Lung (tissue), 12 donors: ENCODE results near the gene OR2T27. TPM values are rescaled to one million over a fixed set of nuclear protein-coding genes. Genes with fewer than 3 reads are reported as not detected.
"Not testable (repeated sequence)": the region's sequence is repeated elsewhere in the genome, so short reads cannot be mapped to it uniquely, and the experiment has no call there.

Experiments
- ATAC-seq: fragments of 200-7000 bp; cut with Tn5 transposase; one replicate; pipeline ENCODE4 v1.9.1; 2020; ENCODE audit warnings: moderate number of reproducible peaks; ENCODE audit not compliant: insufficient read depth, low FRiP score
- DNase-seq, 3 donors: peaks; one replicate each; pipeline ENCODE4 v3.0.0-alpha.2; 2013 to 2017
- H3K27ac ChIP-seq, 2 donors: one replicate each; pipeline ENCODE4 v1.5.1; 2013; ENCODE audit warnings: mild to moderate bottlenecking in 2 of 2, moderate library complexity in 2 of 2, control low read depth in 1 of 2, inconsistent platforms in 1 of 2, low read depth in 1 of 2, low read length in 1 of 2
- H3K27me3 ChIP-seq, 3 donors: one replicate each; pipeline ENCODE4 v1.5.1; 2013; ENCODE audit warnings: low read length in 2 of 3; ENCODE audit not compliant: control insufficient read depth in 3 of 3, insufficient read depth in 3 of 3
- H3K36me3 ChIP-seq, 4 donors: one replicate each; pipeline ENCODE4 v1.5.1; 2013; ENCODE audit warnings: low read length in 4 of 4, mild to moderate bottlenecking in 1 of 4, moderate library complexity in 1 of 4; ENCODE audit not compliant: control insufficient read depth in 4 of 4, insufficient read depth in 4 of 4
- H3K4me1 ChIP-seq, 5 donors: one replicate each; pipeline ENCODE4 v1.5.1; 2013; ENCODE audit warnings: low read length in 5 of 5, mild to moderate bottlenecking in 2 of 5, moderate library complexity in 1 of 5; ENCODE audit not compliant: control insufficient read depth in 5 of 5, insufficient read depth in 5 of 5
- H3K4me3 ChIP-seq: one replicate; pipeline ENCODE4 v1.5.1; 2013; ENCODE audit warnings: mild to moderate bottlenecking, control low read depth, moderate library complexity
- H3K9ac ChIP-seq, 2 donors: one replicate each; pipeline ENCODE4 v1.5.1; 2013; ENCODE audit warnings: low read length in 2 of 2, control low read depth in 1 of 2; ENCODE audit not compliant: insufficient read depth in 1 of 2
- H3K9me3 ChIP-seq, 4 donors: one replicate each; pipeline ENCODE4 v1.5.1; 2013; ENCODE audit warnings: low read length in 3 of 4, mild to moderate bottlenecking in 1 of 4, moderate library complexity in 1 of 4; ENCODE audit not compliant: control insufficient read depth in 4 of 4, insufficient read depth in 3 of 4
- WGBS, 2 donors: extraction: QIAGEN DNeasy Blood & Tissue Kit; methylation state at CpG; one replicate each; pipeline ENCODE4 v1.1.7; 2013; 5-methylcytosine and 5-hydroxymethylcytosine counted together
- polyA plus RNA-seq, 2 donors: library from polyadenylated mRNA; stranded (reverse); fragments of 200-250 nt; gene quantifications; one replicate each; pipeline ENCODE4 v1.2.1, GENCODE V29; 2013
- total RNA-seq, 2 donors: library from RNA; depleted of rRNA in 1 of 2; stranded (reverse); fragments of >200 nt in 1 of 2; gene quantifications; one replicate each; pipeline ENCODE4 v1.2.1, GENCODE V29; 2014 to 2021
- TF ChIP-seq, protein P1 (sequence below): IDR thresholded peaks from 2 replicates; pipeline ENCODE4 v1.5.1; 2012; ENCODE audit warnings: mild to moderate bottlenecking; ENCODE audit errors: control extremely low read depth, extremely low read depth
- donor health status: control.
- donor health status: control.
- donor health status: Bipolar disorder and iron deficiency.
- donor health status: healthy.
- donor health status: DM: yes; HTN: yes; CAD: no.

OR2T27 gene
- total and polyA plus RNA-seq, 4 donors = not detected

DNA sequence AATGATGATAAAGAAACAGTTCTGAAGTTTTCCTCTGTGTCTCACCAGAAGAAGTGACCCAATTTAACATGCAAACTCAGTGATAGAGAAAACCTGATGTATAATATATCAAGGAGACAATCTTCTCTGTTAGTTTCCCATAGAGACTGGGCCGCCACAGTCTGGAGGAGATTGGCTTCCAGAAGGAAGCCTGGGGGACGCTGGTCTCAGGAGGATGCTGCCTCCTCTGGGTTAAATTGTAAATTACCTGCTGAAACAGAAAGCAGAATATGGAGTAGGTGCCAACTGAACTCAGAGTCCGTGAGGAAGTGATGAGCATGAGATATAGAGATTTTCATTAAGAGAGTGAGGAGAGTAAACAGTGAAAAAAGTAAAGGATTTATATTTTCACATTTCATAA is 31.5 kb upstream of the OR2T27 start:
- Histone ChIP-seq H3K27ac (no peak overlapping the region), H3K4me1 (no peaks in the 10 kb centered on the region), H3K27me3 (peaks cover 0 to 3% (median 0%) of the 10 kb centered on the region in 3 donors), H3K9ac (no peak overlapping the region), H3K9me3 (peaks cover 0 to 6% (median 0%) of the 10 kb centered on the region in 4 donors), H3K4me3 (no peak overlapping the region), H3K36me3 (no peaks in the 10 kb centered on the region)
- DNase-seq (no peak), ATAC-seq (no peak)
- 25 to 31% methylated on average over 3 of the region's 3 CpGs for WGBS, 2 donors
- TF ChIP-seq, protein P1, sequence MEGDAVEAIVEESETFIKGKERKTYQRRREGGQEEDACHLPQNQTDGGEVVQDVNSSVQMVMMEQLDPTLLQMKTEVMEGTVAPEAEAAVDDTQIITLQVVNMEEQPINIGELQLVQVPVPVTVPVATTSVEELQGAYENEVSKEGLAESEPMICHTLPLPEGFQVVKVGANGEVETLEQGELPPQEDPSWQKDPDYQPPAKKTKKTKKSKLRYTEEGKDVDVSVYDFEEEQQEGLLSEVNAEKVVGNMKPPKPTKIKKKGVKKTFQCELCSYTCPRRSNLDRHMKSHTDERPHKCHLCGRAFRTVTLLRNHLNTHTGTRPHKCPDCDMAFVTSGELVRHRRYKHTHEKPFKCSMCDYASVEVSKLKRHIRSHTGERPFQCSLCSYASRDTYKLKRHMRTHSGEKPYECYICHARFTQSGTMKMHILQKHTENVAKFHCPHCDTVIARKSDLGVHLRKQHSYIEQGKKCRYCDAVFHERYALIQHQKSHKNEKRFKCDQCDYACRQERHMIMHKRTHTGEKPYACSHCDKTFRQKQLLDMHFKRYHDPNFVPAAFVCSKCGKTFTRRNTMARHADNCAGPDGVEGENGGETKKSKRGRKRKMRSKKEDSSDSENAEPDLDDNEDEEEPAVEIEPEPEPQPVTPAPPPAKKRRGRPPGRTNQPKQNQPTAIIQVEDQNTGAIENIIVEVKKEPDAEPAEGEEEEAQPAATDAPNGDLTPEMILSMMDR = no peak

DNA sequence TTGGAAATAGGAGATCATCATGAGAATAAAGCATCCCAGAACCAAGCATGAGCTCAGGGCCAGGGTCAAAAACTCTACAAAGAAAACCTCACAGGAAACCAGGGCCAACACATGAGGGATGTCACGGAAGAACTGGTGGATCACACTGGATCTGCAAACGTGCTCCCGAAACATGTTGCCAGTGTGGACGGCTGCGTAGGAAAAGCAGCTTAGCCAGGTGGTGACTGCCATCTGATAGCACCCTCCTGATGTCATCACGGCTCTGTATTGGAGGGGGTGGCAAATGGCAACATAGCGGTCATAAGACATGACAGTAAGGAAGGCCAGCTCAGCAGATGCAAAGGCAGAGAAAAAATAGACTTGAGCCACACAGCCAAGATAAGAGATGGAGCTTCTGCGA is 26.3 kb upstream of the OR2T27 start:
- H3K27me3 ChIP-seq = no peaks in the 10 kb centered on the region
- H3K4me3 ChIP-seq = no peak overlapping the region
- no peaks in the 10 kb centered on the region for H3K4me1 ChIP-seq
- ATAC-seq = no peak
- H3K9ac ChIP-seq = no peak overlapping the region
- DNase-seq = no peak
- TF ChIP-seq, protein P1 = no peak
- no peaks in the 10 kb centered on the region for H3K36me3 ChIP-seq
- H3K9me3 ChIP-seq = peaks cover 0 to 5% (median 3%) of the 10 kb centered on the region in 4 donors
- 88 to 91% methylated on average over 8 of the region's 8 CpGs for WGBS, 2 donors
- H3K27ac ChIP-seq = no peak overlapping the region

DNA sequence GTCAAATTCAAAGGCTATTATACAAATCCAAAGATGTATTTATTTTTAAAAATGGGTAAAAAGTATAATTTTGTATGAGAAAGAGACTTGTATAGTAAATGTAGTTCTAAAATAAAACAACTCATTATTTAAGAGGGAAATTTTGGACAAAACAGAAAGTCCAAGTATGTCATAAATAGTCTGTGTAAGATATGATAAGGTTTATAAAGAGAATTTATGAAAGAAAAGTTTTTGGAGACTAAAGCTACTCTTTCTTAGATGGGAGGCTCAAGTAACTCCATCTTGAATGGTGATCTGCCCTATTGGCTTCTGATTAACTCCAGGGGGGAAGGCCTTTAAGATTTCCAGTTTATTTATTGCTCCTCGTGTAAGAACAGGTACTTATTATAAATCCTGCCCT is 14.7 kb upstream of the OR2T27 start:
- TF ChIP-seq, protein P1 = no peak
- 68 to 76% methylated on average over 1 of the region's 1 CpG for WGBS, 2 donors
- H3K4me3 ChIP-seq = no peak overlapping the region
- H3K36me3 ChIP-seq = no peaks in the 10 kb centered on the region
- H3K27ac ChIP-seq = no peak overlapping the region
- H3K4me1 ChIP-seq = no peaks in the 10 kb centered on the region
- DNase-seq (no peak), ATAC-seq (no peak)
- H3K27me3 ChIP-seq = no peaks in the 10 kb centered on the region
- peaks cover 0 to 6% (median 1%) of the 10 kb centered on the region in 4 donors for H3K9me3 ChIP-seq
- H3K9ac ChIP-seq = no peak overlapping the region

DNA sequence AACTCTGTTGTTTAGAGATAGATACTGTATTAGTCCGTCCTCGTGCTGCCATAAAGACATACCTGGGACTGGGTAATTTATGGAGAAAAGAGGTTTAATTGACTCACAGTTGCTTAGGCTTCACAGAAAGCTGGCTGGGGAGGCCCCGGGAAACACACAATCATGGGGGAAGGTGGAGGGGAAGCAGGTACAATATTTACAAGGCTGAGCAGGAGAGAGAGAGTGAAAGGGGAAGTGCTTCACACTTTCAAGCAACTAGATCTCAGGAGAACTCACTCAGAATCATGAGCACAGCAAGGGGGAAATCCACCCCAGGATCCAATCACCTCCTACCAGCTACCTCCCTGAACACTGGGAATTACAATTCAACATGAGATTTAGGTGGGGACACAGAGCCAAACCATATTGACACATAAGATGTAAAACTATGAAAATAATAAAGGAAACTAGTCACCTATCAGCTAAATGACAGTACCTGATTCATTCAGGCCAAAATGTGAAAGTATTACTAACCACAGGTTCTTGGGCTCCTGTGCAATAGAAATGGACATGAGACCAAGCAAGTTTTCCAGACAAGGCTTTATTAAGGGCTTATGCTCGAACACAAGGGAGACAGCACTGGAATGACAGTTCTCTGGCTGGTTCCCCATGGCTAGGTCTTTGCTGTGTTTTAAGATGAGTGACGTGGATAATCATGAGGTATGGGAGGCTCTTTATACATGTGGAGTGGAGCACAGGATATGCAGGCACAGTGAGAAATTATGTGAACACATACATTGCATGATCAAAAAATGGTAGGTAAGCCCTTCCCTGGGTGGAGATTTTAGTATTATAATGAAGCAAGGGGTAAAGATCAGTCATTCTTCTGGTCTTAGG is 8.4 kb upstream of the OR2T27 start:
- H3K36me3 ChIP-seq, ATAC-seq, H3K4me3 ChIP-seq, H3K27ac ChIP-seq, H3K9ac ChIP-seq, DNase-seq, H3K9me3 ChIP-seq, H3K27me3 ChIP-seq, H3K4me1 ChIP-seq: not testable (repeated sequence)
- 67 to 71% methylated on average over 5 of the region's 5 CpGs for WGBS, 2 donors

DNA sequence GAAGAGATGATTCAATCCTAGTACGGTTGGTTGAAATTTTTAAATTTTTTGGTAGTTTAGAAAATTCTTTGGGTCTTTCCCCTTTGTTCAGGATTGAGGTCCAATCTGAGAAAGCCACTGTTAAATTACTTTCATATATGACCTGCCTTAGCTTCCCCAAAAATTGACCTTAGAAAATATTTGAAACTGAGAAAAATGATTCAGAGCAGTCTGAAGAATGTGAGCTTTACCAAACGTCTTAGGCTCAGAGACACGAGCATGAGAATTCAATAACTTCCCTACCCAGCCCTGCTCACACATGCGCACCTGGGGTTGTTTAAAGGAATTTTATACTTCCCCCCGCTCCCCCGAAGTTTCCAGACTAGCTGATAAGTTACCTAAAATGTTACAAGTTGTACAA is 1.5 kb upstream of the OR2T27 start:
- WGBS, 2 donors = 89 to 100% methylated on average over 1 to 4 of the region's 6 CpGs
- not testable (repeated sequence) for H3K9me3 ChIP-seq, H3K36me3 ChIP-seq, H3K9ac ChIP-seq, DNase-seq, ATAC-seq, H3K27me3 ChIP-seq, H3K4me1 ChIP-seq, H3K27ac ChIP-seq, H3K4me3 ChIP-seq
